ENCODE data around the gene TRAPPC4. TPM values are rescaled to one million over a fixed set of nuclear protein-coding genes. Genes with fewer than 3 reads are reported as not detected.

The TRAPPC4 gene
- total and polyA plus RNA-seq, 2 of the 8 experiments (the other 6 are each of a cell fraction or from before 2014, with no cell fraction given) = 94.3 to 223 TPM

DNA sequence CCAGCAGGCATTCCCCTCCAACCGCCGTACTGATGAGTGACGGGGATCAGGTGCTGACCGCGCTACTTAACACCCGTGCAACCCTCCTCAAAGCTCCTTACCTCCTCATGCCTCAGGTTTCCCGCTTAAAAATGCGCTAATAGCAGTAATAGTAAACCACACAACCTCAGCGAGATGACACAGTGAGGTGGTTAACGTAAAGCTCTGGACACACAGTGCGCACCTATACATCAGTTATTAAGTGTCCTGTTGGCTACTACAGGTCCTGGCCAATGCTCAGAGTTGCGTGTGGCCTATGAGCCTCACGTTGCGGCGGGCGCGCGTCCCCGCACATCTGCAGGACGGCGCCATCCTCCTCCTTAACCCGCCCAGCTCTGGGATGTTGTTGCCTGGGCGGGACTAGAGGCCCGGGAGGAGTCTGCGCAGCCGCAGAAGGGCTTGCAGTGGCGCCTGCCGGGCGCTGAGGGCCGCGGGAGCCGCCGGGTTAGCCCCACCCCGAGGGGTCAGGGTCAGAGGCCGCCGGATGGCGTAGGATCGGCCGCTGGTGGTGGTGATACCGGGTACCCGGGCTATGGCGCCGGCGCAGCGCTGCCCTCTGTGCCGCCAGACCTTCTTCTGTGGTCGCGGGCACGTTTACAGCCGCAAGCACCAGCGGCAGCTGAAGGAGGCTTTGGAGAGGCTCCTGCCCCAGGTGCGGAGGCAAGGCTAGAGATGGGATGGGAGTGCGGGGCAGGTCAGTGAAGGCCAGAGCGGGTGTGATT, 20.8 kb upstream of the TRAPPC4 start, which contains the start of gene CENATAC (continued):
- TF ChIP-seq SAP30 (IDR thresholded peaks at IDR 0.05; ENCODE audit: insufficient read depth, insufficient replicate concordance, low read length) (peak; percentile 46), PHF8 (conservative IDR thresholded peaks at IDR 0.05; ENCODE audit: low read depth, low read length) (peak; percentile 87), E2F6 (IDR thresholded peaks at IDR 0.05) (peak; percentile 99), KDM5A (IDR thresholded peaks at IDR 0.05; ENCODE audit: low read length) (no peak), HDAC2 (IDR thresholded peaks at IDR 0.05; ENCODE audit: borderline replicate concordance in 1 of 2, low read depth in 2 of 2, low read length in 2 of 2) (peak in 1 of 2 experiments; percentile 24; a peak in 1 of 4 replicates), SUZ12 (IDR thresholded peaks at IDR 0.05; ENCODE audit: low read length) (no peak), TCF12 (IDR thresholded peaks at IDR 0.05; ENCODE audit: low read depth, low read length) (no peak), NRF1 (IDR thresholded peaks at IDR 0.05; ENCODE audit: low read depth, low read length) (peak; percentile 30; the same call in 1 of the 2 replicates), RBBP5 (IDR thresholded peaks at IDR 0.05; ENCODE audit: borderline replicate concordance, low read depth, low read length) (peak; percentile 52; the same call in 1 of the 2 replicates), SRF (IDR thresholded peaks at IDR 0.05; ENCODE audit: low read depth, low read length) (no peak), TBP (IDR thresholded peaks at IDR 0.05; ENCODE audit: low read depth, low read length) (peak; percentile 43)
